Measurements from ENCODE around the gene RANBP17. TPM values are rescaled to one million over a fixed set of nuclear protein-coding genes. Genes with fewer than 3 reads are reported as not detected.

RANBP17 gene
- total and polyA plus RNA-seq, 2 of the 4 experiments (the other 2 are of a cell fraction): 8.2 to 29.0 TPM

DNA sequence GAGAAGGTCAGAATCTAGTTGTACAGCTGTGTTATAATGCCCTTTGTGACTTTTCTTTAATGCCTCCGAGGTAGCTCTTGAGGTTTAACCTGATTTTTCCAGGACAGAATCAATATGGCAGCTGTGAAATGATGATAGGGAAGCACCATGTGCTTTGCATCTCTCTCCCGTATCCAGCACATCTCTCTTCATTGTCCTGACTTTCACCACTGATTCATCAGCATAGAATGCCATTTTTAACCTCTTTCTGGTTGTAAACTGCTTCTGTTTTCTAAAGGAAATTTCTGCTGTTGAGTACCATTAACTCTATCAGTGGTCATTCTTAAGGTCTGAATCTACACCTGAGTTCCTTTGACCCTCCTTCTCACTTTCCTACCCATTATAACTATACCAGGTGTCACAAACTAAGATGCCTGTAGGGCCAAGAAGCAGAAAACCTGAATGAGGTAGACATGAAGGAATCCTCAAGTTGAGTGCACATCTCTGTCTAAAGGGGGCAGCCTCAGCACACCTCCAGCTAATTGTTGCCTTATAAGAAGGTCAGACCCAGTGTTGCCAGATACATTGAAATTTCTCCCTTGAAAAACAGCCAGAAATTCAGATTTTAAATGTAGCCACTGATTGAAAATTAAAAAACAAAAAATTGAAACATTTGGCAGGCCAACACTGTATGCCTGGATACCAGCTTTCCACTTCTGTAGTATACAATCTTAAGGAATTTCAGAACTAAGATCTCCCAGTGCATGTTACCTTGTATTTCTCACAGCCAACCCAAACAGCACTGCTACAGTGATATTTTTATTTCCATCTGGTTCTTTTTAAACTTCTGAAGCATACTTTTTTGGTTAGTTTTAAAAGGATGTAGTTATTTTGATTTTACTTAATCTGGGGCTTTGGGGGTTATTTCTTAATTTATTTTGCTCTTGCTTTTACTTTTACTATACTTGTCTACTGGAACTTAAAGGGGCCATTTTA, 411.5 kb downstream of the RANBP17 start:
- peak; percentile 15; the same call in 1 of the 2 replicates for ATAC-seq (ENCODE audit: low read depth)
- BruUV-seq (replicated peaks): no TSS peak
- H2AFZ ChIP-seq (replicated peaks; ENCODE audit: low read length, poor library complexity): no peak overlapping the region
- no peaks in the 10 kb centered on the region for H3K36me3 ChIP-seq (ENCODE audit: control insufficient read depth, insufficient read depth, low read length)
- H2BK20ac ChIP-seq (ENCODE audit: low read depth, low read length): peak overlapping the region; percentile 44; the same call in 1 of the 2 replicates
- H3K27ac ChIP-seq (ENCODE audit: insufficient read depth, low read length): no peak overlapping the region
- no peak overlapping the region for H2AK9ac ChIP-seq (replicated peaks; ENCODE audit: low read depth, low read length, poor library complexity)
- ChIA-PET POLR2A (ENCODE audit: unreplicated experiment) (no interaction called here), CTCF (interaction anchor here (0.7 to 1.0 kb wide), 3 partner anchors 49 to 69 kb away, joined by 3 read pairs; no protein-coding TSS in a partner anchor)
- peak overlapping the region; percentile 44 for H2BK120ac ChIP-seq (ENCODE audit: low read depth, low read length)
- in situ Hi-C loops (cut with MboI; ENCODE audit: low sequenced_read_pairs) (no loop called here), intact Hi-C loops (cut with micrococcal nuclease) (loop anchor here (2.0 to 5.0 kb wide), 2 partner anchors 66 to 70 kb away; no protein-coding TSS in a partner anchor), dilution Hi-C loops (cut with HindIII; ENCODE audit: low sequenced_read_pairs, unreplicated experiment) (no loop called here)
- H3K9me1 ChIP-seq (ENCODE audit: insufficient read depth, low read length): no peaks in the 10 kb centered on the region
- peak overlapping the region; percentile 45; the same call in 1 of the 3 replicates for H2BK15ac ChIP-seq (ENCODE audit: low read depth, low read length)
- WGBS, 2 experiments (ENCODE audit: extremely low coverage in 2 of 2, insufficient read length in 1 of 2): no CpG with 5 or more reads among the region's 2 CpGs
- H3K18ac ChIP-seq (ENCODE audit: low read depth, low read length): peak overlapping the region; percentile 60; the same call in 1 of the 2 replicates
- no peak overlapping the region for H2AK5ac ChIP-seq (ENCODE audit: low read depth, low read length)
- no peak overlapping the region for H3K4me3 ChIP-seq (ENCODE audit: insufficient read depth, low read depth, low read length)
- no peaks in the 10 kb centered on the region for H3K9me3 ChIP-seq (ENCODE audit: control insufficient read depth, insufficient read depth, low read length)
- no peak overlapping the region for H3K23ac ChIP-seq (ENCODE audit: low read depth, low read length)
- H3K14ac ChIP-seq (replicated peaks; ENCODE audit: low read depth, low read length): 0 out of 2 replicates have a peak overlapping the region, but pooled peaks have one; percentile 25
- H3K56ac ChIP-seq (ENCODE audit: extremely low read depth, insufficient read depth, low read length): no peak overlapping the region
- peak; percentile 40 for DNase-seq
- H4K5ac ChIP-seq (ENCODE audit: low read depth, low read length): peak overlapping the region; percentile 43; the same call in 1 of the 2 replicates
- no peak overlapping the region for H2BK5ac ChIP-seq (ENCODE audit: low read depth, low read length, poor library complexity, severe bottlenecking)
- H3K4me1 ChIP-seq (ENCODE audit: control insufficient read depth, insufficient read depth, low read length): peaks cover 12% of the 10 kb centered on the region
- no peaks in the 10 kb centered on the region for H3K79me1 ChIP-seq (ENCODE audit: low read depth in 1 of 2, low read length in 2 of 2)
- no peaks in the 10 kb centered on the region for H4K20me1 ChIP-seq (ENCODE audit: insufficient read depth, low read length)
- H4K8ac ChIP-seq (ENCODE audit: low read depth in 2 of 2, low read length in 2 of 2): no peak overlapping the region; a peak in 1 of 4 replicates
- no peak overlapping the region for H3K4me2 ChIP-seq (ENCODE audit: low read depth, low read length)
- H4K91ac ChIP-seq (ENCODE audit: insufficient read depth, low read depth, low read length): peak overlapping the region; percentile 37
- no peak overlapping the region for H3K9ac ChIP-seq (ENCODE audit: low read depth, low read length)
- TF ChIP-seq, protein P1, sequence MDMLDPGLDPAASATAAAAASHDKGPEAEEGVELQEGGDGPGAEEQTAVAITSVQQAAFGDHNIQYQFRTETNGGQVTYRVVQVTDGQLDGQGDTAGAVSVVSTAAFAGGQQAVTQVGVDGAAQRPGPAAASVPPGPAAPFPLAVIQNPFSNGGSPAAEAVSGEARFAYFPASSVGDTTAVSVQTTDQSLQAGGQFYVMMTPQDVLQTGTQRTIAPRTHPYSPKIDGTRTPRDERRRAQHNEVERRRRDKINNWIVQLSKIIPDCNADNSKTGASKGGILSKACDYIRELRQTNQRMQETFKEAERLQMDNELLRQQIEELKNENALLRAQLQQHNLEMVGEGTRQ (IDR thresholded peaks at IDR 0.05; ENCODE audit: low read depth, low read length): no peak
- TF ChIP-seq, protein P2, sequence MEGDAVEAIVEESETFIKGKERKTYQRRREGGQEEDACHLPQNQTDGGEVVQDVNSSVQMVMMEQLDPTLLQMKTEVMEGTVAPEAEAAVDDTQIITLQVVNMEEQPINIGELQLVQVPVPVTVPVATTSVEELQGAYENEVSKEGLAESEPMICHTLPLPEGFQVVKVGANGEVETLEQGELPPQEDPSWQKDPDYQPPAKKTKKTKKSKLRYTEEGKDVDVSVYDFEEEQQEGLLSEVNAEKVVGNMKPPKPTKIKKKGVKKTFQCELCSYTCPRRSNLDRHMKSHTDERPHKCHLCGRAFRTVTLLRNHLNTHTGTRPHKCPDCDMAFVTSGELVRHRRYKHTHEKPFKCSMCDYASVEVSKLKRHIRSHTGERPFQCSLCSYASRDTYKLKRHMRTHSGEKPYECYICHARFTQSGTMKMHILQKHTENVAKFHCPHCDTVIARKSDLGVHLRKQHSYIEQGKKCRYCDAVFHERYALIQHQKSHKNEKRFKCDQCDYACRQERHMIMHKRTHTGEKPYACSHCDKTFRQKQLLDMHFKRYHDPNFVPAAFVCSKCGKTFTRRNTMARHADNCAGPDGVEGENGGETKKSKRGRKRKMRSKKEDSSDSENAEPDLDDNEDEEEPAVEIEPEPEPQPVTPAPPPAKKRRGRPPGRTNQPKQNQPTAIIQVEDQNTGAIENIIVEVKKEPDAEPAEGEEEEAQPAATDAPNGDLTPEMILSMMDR (conservative IDR thresholded peaks at IDR 0.05; ENCODE audit: low read depth, low read length): peak; percentile 50
- peak; percentile 49 for TF ChIP-seq RAD21 (IDR thresholded peaks at IDR 0.05; ENCODE audit: low read length)
- TF ChIP-seq CHD1 (IDR thresholded peaks at IDR 0.05; ENCODE audit: low read depth, low read length): no peak
- H3K27me3 ChIP-seq (ENCODE audit: control insufficient read depth, insufficient read depth, low read length): no peaks in the 10 kb centered on the region
- 0 out of 2 replicates have a peak overlapping the region, but pooled peaks have one; percentile 33 for H3K4ac ChIP-seq (ENCODE audit: low read depth, low read length)

Data from IMR-90 (cell line).